K562 (cell line): ENCODE results near the gene KRT14. TPM values are rescaled to one million over a fixed set of nuclear protein-coding genes. Genes with fewer than 3 reads are reported as not detected.

Source experiments
- ATAC-seq: fragments of 200-7000 bp; cut with Tn5 transposase; 3 replicates; pipeline ENCODE4 v1.9.1; 2020; ENCODE audit warnings: moderate library complexity
- BruUV-seq: library from RNA; stranded (reverse); fragments of 400-500 nt; replicated peaks from 2 replicates; lab custom pipeline; 2021; lab: Mats Ljungman, UMichigan
- CTCF ChIA-PET: fragments of 300-600 bp; formaldehyde crosslinking; extraction: SDS; loops from one replicate; lab custom pipeline; 2021; ENCODE audit warnings: low intra/inter-chr PET ratio; lab: Yijun Ruan, JAX
- POLR2A ChIA-PET: fragments of 300-600, 350-650 bp; sonication (Branson Sonifier 250); formaldehyde crosslinking; extraction: SDS; loops from one replicate; lab custom pipeline; 2021; ENCODE audit warnings: antibody characterized with exemption, inconsistent platforms; lab: Yijun Ruan, JAX
- DNase-seq, 4 experiments: peaks; one replicate each; pipeline versions ENCODE4 v3.0.0 to v3.0.0-alpha.2; 2011 to 2018; ENCODE audit warnings: low spot score in 3 of 4, mixed read lengths in 3 of 4; ENCODE audit errors: extremely low read depth in 1 of 4
- FAIRE-seq: peaks from 2 replicates; lab custom pipeline; 2011; peaks lifted over from hg19 to GRCh38; lab: Jason Lieb, UNC
- H2AFZ ChIP-seq: 2 replicates; pipeline ENCODE4 v1.6.0; 2011; ENCODE audit warnings: low read depth, low read length, control low read depth, inconsistent platforms
- H3K27ac ChIP-seq: fragments of 200-600 bp; 3 replicates; pipeline ENCODE4 v1.8.0; 2011; ENCODE audit warnings: low read depth, mild to moderate bottlenecking, control low read depth, inconsistent platforms, low read length, moderate library complexity, mixed read lengths; ENCODE audit errors: extremely low read depth
- H3K27me3 ChIP-seq, 2 experiments: fragments of 300-600 bp in 1 of 2; 2 replicates in 1 of 2; 3 replicates in 1 of 2; pipeline versions ENCODE4 v1.6.0 to v1.8.0; 2011; ENCODE audit warnings: inconsistent platforms in 2 of 2, low read length in 2 of 2, mild to moderate bottlenecking in 1 of 2, mixed read lengths in 1 of 2, moderate library complexity in 1 of 2; ENCODE audit not compliant: control insufficient read depth in 2 of 2, insufficient read depth in 2 of 2
- H3K36me3 ChIP-seq: fragments of 300-600 bp; 3 replicates; pipeline ENCODE4 v1.8.0; 2011; ENCODE audit warnings: mild to moderate bottlenecking, low read length, inconsistent platforms; ENCODE audit not compliant: control insufficient read depth, insufficient read depth
- H3K4me1 ChIP-seq, 2 experiments: fragments of 200-600 bp in 1 of 2; replicated peaks in 1 of 2; 2 replicates in 1 of 2; 3 replicates in 1 of 2; pipeline versions ENCODE4 v1.5.1 to v1.8.0; 2011; ENCODE audit warnings: inconsistent platforms in 2 of 2, low read length in 2 of 2, mild to moderate bottlenecking in 1 of 2, mixed read lengths in 1 of 2, moderate library complexity in 1 of 2; ENCODE audit not compliant: control insufficient read depth in 2 of 2, insufficient read depth in 2 of 2
- H3K4me2 ChIP-seq: 2 replicates; pipeline ENCODE4 v1.6.1; 2011; ENCODE audit warnings: low read length, control low read depth, inconsistent platforms, mixed read lengths; ENCODE audit not compliant: insufficient read depth
- H3K4me3 ChIP-seq: fragments of 200-600 bp; sonication (generic), shearing (Covaris generic); 2 replicates; pipeline ENCODE4 v1.5.1; 2016; ENCODE audit warnings: control low read depth, inconsistent platforms
- H3K79me2 ChIP-seq: fragments of 200-600 bp; 3 replicates; pipeline ENCODE4 v1.8.0; 2011; ENCODE audit warnings: low read length, inconsistent platforms; ENCODE audit not compliant: control insufficient read depth, insufficient read depth
- H3K9ac ChIP-seq, 2 experiments: 2 replicates each; pipeline versions ENCODE4 v1.6.0 to v1.6.1; 2011; ENCODE audit warnings: low read depth in 2 of 2, low read length in 2 of 2, control low read depth in 1 of 2, inconsistent platforms in 1 of 2, mild to moderate bottlenecking in 1 of 2, mixed read lengths in 1 of 2; ENCODE audit not compliant: insufficient read depth in 1 of 2
- H3K9me1 ChIP-seq: one replicate; pipeline ENCODE4 v1.6.0; 2011; ENCODE audit warnings: inconsistent platforms, mild to moderate bottlenecking, low read length, moderate library complexity; ENCODE audit not compliant: control insufficient read depth, insufficient read depth
- H3K9me3 ChIP-seq: replicated peaks from 2 replicates; pipeline ENCODE4 v1.5.1; 2011; ENCODE audit warnings: low read depth, low read length, inconsistent platforms; ENCODE audit not compliant: control insufficient read depth, insufficient read depth
- H4K20me1 ChIP-seq: replicated peaks from 2 replicates; pipeline ENCODE4 v1.6.1; 2011; ENCODE audit warnings: low read length, inconsistent platforms, mixed read lengths; ENCODE audit not compliant: control insufficient read depth, insufficient read depth
- HLTF ChIP-seq: fragments of 450-650 bp; IDR thresholded peaks from 2 replicates; pipeline ENCODE4 v1.6.1; 2016
- ZFP36 ChIP-seq: fragments of 150-350 bp; IDR thresholded peaks from 2 replicates; pipeline ENCODE4 v1.6.1; 2018; ENCODE audit warnings: low read length, low read depth; ENCODE audit not compliant: partially characterized antibody
- ZNF354B ChIP-seq: fragments of 250-450 bp; sonication (Bioruptor Pico); IDR thresholded peaks from 2 replicates; pipeline ENCODE4 v1.4.0; 2020
- ZNF79 ChIP-seq: fragments of 250-450 bp; sonication (Bioruptor Pico); IDR thresholded peaks from 2 replicates; pipeline ENCODE4 v1.4.0; 2020; ENCODE audit warnings: low read depth, mild to moderate bottlenecking, moderate library complexity
- WGBS: fragments of 100-300 bp; shearing (Covaris generic); methylation state at CpG from one replicate; pipeline ENCODE4 v1.1.6; 2016; ENCODE audit warnings: low coverage, mixed read lengths; ENCODE audit not compliant: insufficient coverage; ENCODE audit errors: missing lambda C conversion rate; 5-methylcytosine and 5-hydroxymethylcytosine counted together
- in situ Hi-C: fragments of 300-500 bp; cut with MboI; formaldehyde crosslinking; loops from 4 replicates; pipeline ENCODE4 v1.15.0; 2018; ENCODE audit warnings: inconsistent platforms, mixed read lengths
- intact Hi-C: fragments of 100-400 bp; cut with micrococcal nuclease; formaldehyde crosslinking; loops from 2 replicates; pipeline ENCODE4 v1.14.2; 2022
- polyA plus RNA-seq, 8 experiments: library from polyadenylated mRNA; depleted of rRNA in 4 of 8; stranded (reverse) in 5 of 8; unstranded in 3 of 8; fragments of >200 nt; fragmentation: Nextera tagmentation in 2 of 8; fragmentation: Illumina TruSeq in 1 of 8; extraction: Ambion mirVana in 2 of 8; extraction: Trizol in 1 of 8; gene quantifications; 2 replicates each; pipeline versions ENCODE4 v1.2.1 to v1.2.3, GENCODE V29; 2011 to 2014; ENCODE audit warnings: inconsistent platforms in 1 of 8, missing spikeins in 1 of 8
- total RNA-seq, 7 experiments: library from RNA; depleted of rRNA in 6 of 7; stranded (reverse); fragments of >200 nt in 6 of 7; fragmentation: Illumina TruSeq in 2 of 7; extraction: Trizol in 2 of 7; gene quantifications; 2 replicates each; pipeline versions ENCODE4 v1.2.1 to v1.2.3, GENCODE V29; 2011 to 2021; ENCODE audit warnings: low replicate concordance in 1 of 7

Gene KRT14
- total and polyA plus RNA-seq, 9 of the 15 experiments (the other 6 are each of a cell fraction or from before 2014, with no cell fraction given), result 0.22 TPM; not detected in 8

DNA sequence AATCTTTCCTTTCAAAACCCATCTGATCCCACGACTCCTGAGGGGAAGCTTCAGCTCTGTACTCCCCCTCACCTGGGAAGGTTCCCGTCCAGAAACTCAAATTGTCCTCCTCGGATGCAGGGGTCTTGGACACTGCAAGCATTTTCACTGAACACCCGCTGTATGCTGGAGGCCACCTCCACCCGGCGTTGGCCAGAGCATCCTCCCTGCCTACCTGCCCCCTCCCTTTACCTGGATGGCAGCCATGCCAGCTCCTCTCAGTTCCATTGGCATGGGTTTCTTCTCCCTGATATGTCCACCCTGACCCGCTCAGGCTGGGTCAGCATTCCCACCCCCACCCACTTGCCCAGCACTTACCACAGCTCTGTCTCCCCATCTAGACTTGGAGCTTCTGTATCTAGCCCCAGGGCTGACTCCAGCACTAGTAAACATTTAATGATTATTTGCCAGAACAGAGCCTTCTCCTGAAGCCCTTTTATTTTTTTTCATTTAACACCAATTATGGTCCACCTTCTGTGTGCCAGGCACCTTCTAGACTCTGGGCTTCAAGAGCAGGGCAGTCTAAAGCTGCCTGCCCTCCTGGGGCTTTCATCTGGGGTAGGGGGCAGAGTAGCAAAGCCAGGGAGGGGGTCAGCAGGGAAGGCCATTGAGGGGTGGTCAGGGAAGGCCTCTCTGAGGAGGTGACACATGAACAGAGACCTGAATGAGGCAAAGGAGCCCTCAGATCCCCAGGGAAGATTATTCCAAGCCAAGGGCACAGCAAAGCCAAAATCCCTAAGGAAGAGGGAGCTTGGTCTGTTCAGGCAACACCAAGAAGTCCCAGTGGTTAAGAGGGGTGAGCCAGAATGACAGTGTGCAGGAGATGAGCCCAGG lies 49.7 kb downstream of the KRT14 start:
- BruUV-seq, result no TSS peak
- Histone ChIP-seq H3K9ac (peak overlapping the region in 1 of 2 experiments; percentile 77; a peak in 1 of 4 replicates), H3K9me1 (no peaks in the 10 kb centered on the region), H4K20me1 (no peaks in the 10 kb centered on the region), H3K27me3 (no peaks in the 10 kb centered on the region), H3K4me1 (peaks cover 22 to 23% of the 10 kb centered on the region in 2 experiments), H3K36me3 (no peaks in the 10 kb centered on the region), H3K79me2 (no peaks in the 10 kb centered on the region), H3K27ac (no peak overlapping the region), H2AFZ (peak overlapping the region; percentile 77; the same call in 1 of the 2 replicates), H3K9me3 (no peaks in the 10 kb centered on the region), H3K4me2 (peak overlapping the region; percentile 13; the same call in 1 of the 2 replicates), H3K4me3 (no peak overlapping the region)
- FAIRE-seq (no peak), ATAC-seq (no peak), DNase-seq (no peak)
- in situ Hi-C loops (no loop called here), intact Hi-C loops (no loop called here)
- TF ChIP-seq HLTF (no peak), ZFP36 (peak; percentile 79), ZNF79 (CRISPR knock-in tag) (no peak), ZNF354B (no peak)
- ChIA-PET POLR2A (interaction anchor here (0.5 to 1.6 kb wide), 3 partner anchors 9 to 167 kb away, joined by 4 to 6 read pairs (median 5); partner anchors contain the start of genes KRT19 and KRT33B), CTCF (no interaction called here)
- WGBS, result 71% methylated on average over 7 of the region's 7 CpGs
